HCT116 (cell line): ENCODE measurements around the gene TAF5. TPM values are rescaled to one million over a fixed set of nuclear protein-coding genes. Genes with fewer than 3 reads are reported as not detected.

ENCODE experiments used
- ATAC-seq: fragments of 200-7000 bp; cut with Tn5 transposase; 2 replicates; pipeline ENCODE4 v1.9.1; 2020; ENCODE audit warnings: mild to moderate bottlenecking, moderate library complexity
- BruUV-seq: library from RNA; stranded (reverse); fragments of 400-500 nt; replicated peaks from 2 replicates; lab custom pipeline; 2021; lab: Mats Ljungman, UMichigan
- CTCF ChIA-PET: fragments of 300-600 bp; sonication (Branson Sonifier 250); formaldehyde crosslinking; loops from one replicate; lab custom pipeline; 2021; ENCODE audit warnings: antibody characterized with exemption; lab: Charles Lee
- POLR2A ChIA-PET: fragments of 300-600, 350-600 bp; sonication (Branson Sonifier 250); formaldehyde crosslinking; loops from one replicate; lab custom pipeline; 2021; ENCODE audit warnings: antibody characterized with exemption; lab: Charles Lee
- RAD21 ChIA-PET, 2 experiments: fragments of 300-600 bp; sonication (Branson Sonifier 250); formaldehyde crosslinking; loops; one replicate each; lab custom pipeline; 2023; ENCODE audit warnings: low total read pairs in 2 of 2; ENCODE audit not compliant: uncharacterized antibody in 2 of 2, unreplicated experiment in 2 of 2, low non-redundant PET in 1 of 2; lab: Charles Lee
- DNase-seq: peaks from one replicate; pipeline ENCODE4 v3.0.0-alpha.2; 2010; ENCODE audit warnings: low read depth, low spot score
- H2AFZ ChIP-seq: fragments of 200-600 bp; shearing (Covaris generic), sonication (generic); 2 replicates; pipeline ENCODE4 v1.6.1; 2017; ENCODE audit warnings: low read depth, mixed run types, mixed read lengths, antibody characterized with exemption, low read length; ENCODE audit not compliant: poor library complexity, severe bottlenecking
- H3K27ac ChIP-seq: 2 replicates; pipeline ENCODE4 v1.5.1; 2012; ENCODE audit warnings: low read depth, low read length
- H3K27me3 ChIP-seq: fragments of 200-600 bp; sonication (generic); 2 replicates; pipeline ENCODE4 v1.6.1; 2016; ENCODE audit warnings: mixed run types, low read length, mixed read lengths; ENCODE audit not compliant: insufficient read depth
- H3K36me3 ChIP-seq, 2 experiments: fragments of 200-500 bp in 1 of 2; fragments of 200-600 bp in 1 of 2; sonication (Bioruptor generic) in 1 of 2; sonication (generic) in 1 of 2; 2 replicates each; pipeline versions ENCODE4 v1.5.1 to v1.6.1; 2014 to 2016; ENCODE audit warnings: low read length in 2 of 2, inconsistent platforms in 1 of 2, mixed read lengths in 1 of 2, mixed run types in 1 of 2; ENCODE audit not compliant: insufficient read depth in 2 of 2, control insufficient read depth in 1 of 2
- H3K4me1 ChIP-seq, 2 experiments: fragments of 200-600 bp in 1 of 2; sonication (generic) in 1 of 2; 2 replicates each; pipeline versions ENCODE4 v1.5.1 to v1.6.1; 2012 to 2017; ENCODE audit warnings: low read length in 2 of 2, inconsistent platforms in 1 of 2, mild to moderate bottlenecking in 1 of 2, mixed read lengths in 1 of 2, mixed run types in 1 of 2, moderate library complexity in 1 of 2; ENCODE audit not compliant: insufficient read depth in 2 of 2, control insufficient read depth in 1 of 2
- H3K4me2 ChIP-seq: fragments of 200-600 bp; sonication (generic); 2 replicates; pipeline ENCODE4 v1.6.1; 2017; ENCODE audit warnings: mixed run types, low read length, mixed read lengths
- H3K4me3 ChIP-seq, 2 experiments: fragments of 200-600 bp in 1 of 2; sonication (generic) in 1 of 2; replicated peaks in 1 of 2; 2 replicates each; pipeline ENCODE4 v1.5.1; 2011 to 2016; ENCODE audit warnings: low read length in 2 of 2, control low read depth in 1 of 2, low read depth in 1 of 2, mild to moderate bottlenecking in 1 of 2, mixed read lengths in 1 of 2, mixed run types in 1 of 2
- H3K79me2 ChIP-seq: fragments of 200-600 bp; sonication (generic); 2 replicates; pipeline ENCODE4 v1.6.1; 2017; ENCODE audit warnings: mild to moderate bottlenecking, mixed run types, low read length, moderate library complexity, mixed read lengths; ENCODE audit not compliant: insufficient read depth
- H3K9ac ChIP-seq: fragments of 200-600 bp; sonication (generic); 2 replicates; pipeline ENCODE4 v1.6.1; 2016; ENCODE audit warnings: low read length, mixed read lengths
- H3K9me2 ChIP-seq: fragments of 200-600 bp; sonication (generic), shearing (Covaris generic); 2 replicates; pipeline ENCODE4 v1.6.1; 2017; ENCODE audit warnings: mixed run types, mild to moderate bottlenecking, moderate library complexity; ENCODE audit not compliant: insufficient read depth
- H3K9me3 ChIP-seq, 2 experiments: fragments of 200-500 bp in 1 of 2; fragments of 200-600 bp in 1 of 2; sonication (Bioruptor generic) in 1 of 2; sonication (generic) in 1 of 2; 2 replicates each; pipeline ENCODE4 v1.6.1; 2014 to 2017; ENCODE audit warnings: low read length in 2 of 2, mixed read lengths in 2 of 2, inconsistent platforms in 1 of 2, low read depth in 1 of 2, mild to moderate bottlenecking in 1 of 2, mixed run types in 1 of 2, moderate library complexity in 1 of 2; ENCODE audit not compliant: control insufficient read depth in 1 of 2, insufficient read depth in 1 of 2
- H4K20me1 ChIP-seq: fragments of 200-600 bp; sonication (generic), shearing (Covaris generic); 2 replicates; pipeline ENCODE4 v1.6.1; 2017; ENCODE audit warnings: mixed run types, mild to moderate bottlenecking, moderate library complexity; ENCODE audit not compliant: insufficient read depth
- EGR1 ChIP-seq: IDR thresholded peaks from 2 replicates; pipeline ENCODE4 v1.6.1; 2012; ENCODE audit warnings: low read depth
- EZH2 ChIP-seq: fragments of 200-600 bp; sonication (generic); IDR thresholded peaks from 2 replicates; pipeline ENCODE4 v1.6.1; 2017; ENCODE audit warnings: antibody characterized with exemption, mixed run types
- POLR2A ChIP-seq: IDR thresholded peaks from 2 replicates; pipeline ENCODE4 v1.7.0; 2011; ENCODE audit warnings: borderline replicate concordance; ENCODE audit not compliant: insufficient read depth, insufficient read length; ENCODE audit errors: extremely low read depth
- POLR2AphosphoS5 ChIP-seq: IDR thresholded peaks from 2 replicates; pipeline ENCODE4 v1.6.1; 2011; ENCODE audit warnings: mild to moderate bottlenecking, low read depth, low read length, moderate library complexity
- SIN3A ChIP-seq: IDR thresholded peaks from 2 replicates; pipeline ENCODE4 v1.6.1; 2012; ENCODE audit warnings: low read depth
- intact Hi-C: fragments of 100-400 bp; cut with micrococcal nuclease; formaldehyde crosslinking; loops from 2 replicates; pipeline ENCODE4 v1.10.0; 2022
- microRNA counts: library from miRNA; unstranded; fragments of <30 nt; microRNA quantifications from one replicate; lab custom pipeline; 2015
- microRNA-seq: library from miRNA; unstranded; fragments of <30 nt; microRNA quantifications from one replicate; pipeline ENCODE4, GENCODE V29; 2016; ENCODE audit warnings: borderline number of aligned reads
- total RNA-seq: library from RNA; stranded (reverse); gene quantifications from one replicate; pipeline ENCODE4 v1.2.1, GENCODE V29; 2021; ENCODE audit not compliant: unreplicated experiment

Gene TAF5
- total RNA-seq, 1 experiment from 2014 or later = 9.2 TPM

DNA sequence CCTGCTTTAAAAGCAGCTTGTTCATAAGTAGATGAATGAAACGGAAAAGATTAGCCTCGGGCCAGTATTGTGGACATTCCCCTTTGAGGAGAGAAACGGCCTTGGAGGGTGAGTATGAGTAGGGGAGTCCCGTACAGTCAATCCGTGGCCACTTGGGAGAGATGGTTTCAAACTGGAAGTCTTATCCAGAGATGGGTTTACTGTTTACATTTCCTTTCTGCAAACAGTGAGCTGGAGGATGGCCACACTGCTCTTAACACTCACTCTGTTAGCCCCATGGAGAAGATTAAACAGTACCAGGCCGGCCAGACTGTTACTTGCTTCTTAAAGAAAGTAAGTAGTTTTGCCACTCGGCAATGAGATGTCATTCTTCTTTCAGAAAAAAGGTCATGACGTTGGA is 64.1 kb downstream of the TAF5 start:
- intact Hi-C loops = no loop called here

DNA sequence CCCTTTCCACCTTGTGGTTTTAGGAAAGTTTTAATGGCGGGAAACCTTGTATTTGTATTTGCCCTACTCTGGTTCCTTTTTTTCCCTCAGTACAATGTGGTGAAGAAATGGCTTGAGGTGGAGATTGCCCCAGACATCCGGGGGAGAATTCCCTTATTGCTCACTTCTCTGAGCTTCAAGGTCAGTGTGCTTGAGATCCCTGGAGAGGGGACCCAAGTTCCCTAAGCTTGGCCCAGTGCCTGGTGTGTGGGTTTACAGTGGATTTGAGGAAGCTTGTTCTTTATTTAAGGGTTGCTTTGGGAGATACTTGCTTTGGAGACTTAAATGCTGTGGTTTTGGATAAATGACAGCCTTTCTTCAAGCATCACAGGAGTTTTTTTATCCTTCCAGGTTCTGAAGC is 66.1 kb downstream of the TAF5 start:
- Histone ChIP-seq H3K4me2 (no peak overlapping the region), H3K9ac (no peak overlapping the region), H3K36me3 (peaks cover 77 to 81% of the 10 kb centered on the region in 2 experiments), H4K20me1 (0 out of 2 replicates have a peak, but pooled peaks cover 2% of the 10 kb centered on the region), H3K79me2 (peaks cover 41% of the 10 kb centered on the region), H3K9me3 (no peaks in the 10 kb centered on the region), H3K27me3 (no peaks in the 10 kb centered on the region), H3K27ac (no peak overlapping the region), H2AFZ (no peak overlapping the region), H3K4me3 (no peak overlapping the region), H3K4me1 (no peaks in the 10 kb centered on the region), H3K9me2 (no peaks in the 10 kb centered on the region)
- TF ChIP-seq EZH2 = no peak
- ChIA-PET CTCF (no interaction called here), POLR2A (no interaction called here), RAD21 (no interaction called here)
- ATAC-seq (no peak), DNase-seq (no peak)
- BruUV-seq = no TSS peak
- intact Hi-C loops = no loop called here

More for the DNA sequence above, 64.1 kb downstream of the TAF5 start:
- ATAC-seq = no peak
- Histone ChIP-seq H4K20me1 (0 out of 2 replicates have a peak, but pooled peaks cover 2% of the 10 kb centered on the region), H3K9me3 (no peaks in the 10 kb centered on the region), H3K4me3 (no peak overlapping the region), H2AFZ (no peak overlapping the region), H3K36me3 (peaks cover 78 to 83% of the 10 kb centered on the region in 2 experiments), H3K9ac (no peak overlapping the region), H3K79me2 (peaks cover 50% of the 10 kb centered on the region), H3K4me2 (no peak overlapping the region), H3K27ac (no peak overlapping the region), H3K9me2 (no peaks in the 10 kb centered on the region), H3K4me1 (no peaks in the 10 kb centered on the region), H3K27me3 (no peaks in the 10 kb centered on the region)
- no peak for DNase-seq
- TF ChIP-seq SIN3A (no peak), POLR2A (no peak), POLR2AphosphoS5 (0 out of 2 replicates have a peak, but pooled peaks have one; percentile 23), EGR1 (no peak)
- no TSS peak for BruUV-seq
- CTCF ChIA-PET = no interaction called here
- POLR2A ChIA-PET = no interaction called here
- RAD21 ChIA-PET = no interaction called here

MicroRNAs encoded within 50 kb of the gene (microRNA counts, 767-probe panel; counts per million panel counts)
- not detected for microRNA hsa-miR-1307-3p (lab: Ali Mortazavi, UCI)

Small RNA genes lying within 50 kb of the gene (microRNA-seq; reads per million reads assigned to microRNA genes)
- 6,626 reads per million, percentile 93 among the genes with 10 or more reads in this experiment for gene MIR1307

Other genes with a start within 250 kb of the TAF5 start
- 63.0 TPM for gene NT5C2, start 174.7 kb upstream of the TAF5 start, total RNA-seq
- gene RPEL1, start 122.1 kb upstream of the TAF5 start, total RNA-seq = 0.10 TPM
- gene INA, start 90.8 kb upstream of the TAF5 start, total RNA-seq = not detected
- gene PCGF6, start 16.8 kb upstream of the TAF5 start, total RNA-seq = 24.7 TPM
- gene ATP5MK, start 28.5 kb downstream of the TAF5 start, total RNA-seq = 556 TPM
- 106 TPM for gene PDCD11, start 28.6 kb downstream of the TAF5 start, total RNA-seq
- 46.1 TPM for gene CALHM2, start 84.4 kb downstream of the TAF5 start, total RNA-seq
- not detected for gene CALHM1, start 90.9 kb downstream of the TAF5 start, total RNA-seq
- 0.49 TPM for gene CALHM3, start 111.3 kb downstream of the TAF5 start, total RNA-seq
- gene NEURL1, start 125.7 kb downstream of the TAF5 start, total RNA-seq = 1.4 TPM